ENCODE measurements around the gene TEX52. TPM values are rescaled to one million over a fixed set of nuclear protein-coding genes. Genes with fewer than 3 reads are reported as not detected.

The TEX52 gene
- total RNA-seq, 2 experiments from 2014 or later, result 0.67 TPM; not detected in 1

Other genes with a start within 250 kb of the TEX52 start
- gene FKBP4, start 62.1 kb downstream of the TEX52 start, total RNA-seq, result 100 to 1,000 TPM in 1 of 2 experiments, 10 to 100 TPM in 1; 78.2 to 109 TPM
- 10 to 100 TPM; 28.8 to 34.9 TPM for gene ITFG2, start 44.4 kb downstream of the TEX52 start, total RNA-seq
- gene NRIP2, start 22.0 kb downstream of the TEX52 start, total RNA-seq, result not detected
- 100 to 1,000 TPM; 130 to 155 TPM for gene FOXM1, start 20.1 kb upstream of the TEX52 start, total RNA-seq
- 10 to 100 TPM; 43.4 to 49.2 TPM for gene RHNO1, start 20.2 kb upstream of the TEX52 start, total RNA-seq
- 1 to 10 TPM; 7.5 to 7.8 TPM for gene TULP3, start 33.9 kb upstream of the TEX52 start, total RNA-seq
- gene TEAD4, start 102.4 kb upstream of the TEX52 start, total RNA-seq, result 1 to 10 TPM in 1 of 2 experiments, under 1 TPM in 1; 0.44 to 1.6 TPM
- gene TSPAN9, start 220.3 kb upstream of the TEX52 start, total RNA-seq, result not detected

All from activated CD8-positive, alpha-beta memory T cell treated with anti-CD3 and anti-CD28 coated beads, Interleukin-2, amount 10 ng/mL, durations not matched to agents 7 days and 5 days (primary cell).